ENCODE data around the gene TSHZ1.

- TF ChIP-seq CTCF (IDR thresholded peaks at IDR 0.05) (no peak), POLR2AphosphoS5 (IDR thresholded peaks at IDR 0.05) (no peak), EP300 (IDR thresholded peaks at IDR 0.05) (no peak)
Measured at GRCh38 chr18:75185460-75185859, 25.1 kb upstream of the TSHZ1 start.

Data from gastroesophageal sphincter (tissue), 3 donors.